GM18499 (cell line): ENCODE results near the gene GSS.

Experiments
- ATAC-seq: cut with Tn5 transposase; IDR thresholded peaks from one replicate; pipeline ENCODE4 v1.9.1; 2021; ENCODE audit warnings: moderate number of reproducible peaks; ENCODE audit not compliant: insufficient read depth, unreplicated experiment

GSS gene

GRCh38 chr20:34949120-34949519 is 6.5 kb downstream of the GSS start:
- ATAC-seq = no peak

- ATAC-seq = no peak
Observed at GRCh38 chr20:34948030-34948429, 7.6 kb downstream of the GSS start.

GRCh38 chr20:34947336-34947735 is 8.3 kb downstream of the GSS start:
- no peak for ATAC-seq

GRCh38 chr20:34946661-34947060 is 8.9 kb downstream of the GSS start:
- no peak for ATAC-seq

GRCh38 chr20:34945315-34946077 is 10.1 kb downstream of the GSS start:
- ATAC-seq = no peak

- ATAC-seq = no peak
Observed at GRCh38 chr20:34943808-34944567, 11.6 kb downstream of the GSS start.

GRCh38 chr20:34942301-34942700 is 13.3 kb downstream of the GSS start:
- ATAC-seq = no peak

GRCh38 chr20:34941226-34941625 is 14.4 kb downstream of the GSS start:
- no peak for ATAC-seq

GRCh38 chr20:34940081-34940481 is 15.5 kb downstream of the GSS start:
- no peak for ATAC-seq

GRCh38 chr20:34938466-34939163 is 17.0 kb downstream of the GSS start:
- no peak for ATAC-seq

GRCh38 chr20:34931771-34932170 is 23.8 kb downstream of the GSS start:
- ATAC-seq = no peak

GRCh38 chr20:34928411-34928810 is 27.2 kb downstream of the GSS start:
- no peak for ATAC-seq

- ATAC-seq = no peak
Observed at GRCh38 chr20:34927736-34928135, 27.9 kb downstream of the GSS start.

- no peak for ATAC-seq
Observed at GRCh38 chr20:34926581-34926980, 29.0 kb downstream of the GSS start.

- ATAC-seq = no peak
Observed at GRCh38 chr20:34925981-34926380, 29.6 kb downstream of the GSS start.

GRCh38 chr20:34925341-34925740 is 30.3 kb downstream of the GSS start:
- no peak for ATAC-seq

GRCh38 chr20:34923414-34923813 is 32.2 kb downstream of the GSS start:
- no peak for ATAC-seq

GRCh38 chr20:34922654-34923381 is 32.8 kb downstream of the GSS start:
- ATAC-seq = no peak

- ATAC-seq = no peak
Observed at GRCh38 chr20:34921436-34921835, 34.2 kb downstream of the GSS start.

GRCh38 chr20:34920055-34920454 is 35.6 kb downstream of the GSS start:
- ATAC-seq = no peak
